HCT116 (cell line): Measurements from ENCODE around the gene MBNL2. TPM values are rescaled to one million over a fixed set of nuclear protein-coding genes. Genes with fewer than 3 reads are reported as not detected.

Source experiments
- ATAC-seq: fragments of 200-7000 bp; cut with Tn5 transposase; 2 replicates; pipeline ENCODE4 v1.9.1; 2020; ENCODE audit warnings: mild to moderate bottlenecking, moderate library complexity
- BruUV-seq: library from RNA; stranded (reverse); fragments of 400-500 nt; replicated peaks from 2 replicates; lab custom pipeline; 2021; lab: Mats Ljungman, UMichigan
- CTCF ChIA-PET: fragments of 300-600 bp; sonication (Branson Sonifier 250); formaldehyde crosslinking; loops from one replicate; lab custom pipeline; 2021; ENCODE audit warnings: antibody characterized with exemption; lab: Charles Lee
- POLR2A ChIA-PET: fragments of 300-600, 350-600 bp; sonication (Branson Sonifier 250); formaldehyde crosslinking; loops from one replicate; lab custom pipeline; 2021; ENCODE audit warnings: antibody characterized with exemption; lab: Charles Lee
- RAD21 ChIA-PET, 2 experiments: fragments of 300-600 bp; sonication (Branson Sonifier 250); formaldehyde crosslinking; loops; one replicate each; lab custom pipeline; 2023; ENCODE audit warnings: low total read pairs in 2 of 2; ENCODE audit not compliant: uncharacterized antibody in 2 of 2, unreplicated experiment in 2 of 2, low non-redundant PET in 1 of 2; lab: Charles Lee
- DNase-seq: peaks from one replicate; pipeline ENCODE4 v3.0.0-alpha.2; 2010; ENCODE audit warnings: low read depth, low spot score
- H2AFZ ChIP-seq: fragments of 200-600 bp; shearing (Covaris generic), sonication (generic); 2 replicates; pipeline ENCODE4 v1.6.1; 2017; ENCODE audit warnings: low read depth, mixed run types, mixed read lengths, antibody characterized with exemption, low read length; ENCODE audit not compliant: poor library complexity, severe bottlenecking
- H3K27ac ChIP-seq: 2 replicates; pipeline ENCODE4 v1.5.1; 2012; ENCODE audit warnings: low read depth, low read length
- H3K27me3 ChIP-seq: fragments of 200-600 bp; sonication (generic); 2 replicates; pipeline ENCODE4 v1.6.1; 2016; ENCODE audit warnings: mixed run types, low read length, mixed read lengths; ENCODE audit not compliant: insufficient read depth
- H3K36me3 ChIP-seq, 2 experiments: fragments of 200-500 bp in 1 of 2; fragments of 200-600 bp in 1 of 2; sonication (Bioruptor generic) in 1 of 2; sonication (generic) in 1 of 2; 2 replicates each; pipeline versions ENCODE4 v1.5.1 to v1.6.1; 2014 to 2016; ENCODE audit warnings: low read length in 2 of 2, inconsistent platforms in 1 of 2, mixed read lengths in 1 of 2, mixed run types in 1 of 2; ENCODE audit not compliant: insufficient read depth in 2 of 2, control insufficient read depth in 1 of 2
- H3K4me1 ChIP-seq, 2 experiments: fragments of 200-600 bp in 1 of 2; sonication (generic) in 1 of 2; 2 replicates each; pipeline versions ENCODE4 v1.5.1 to v1.6.1; 2012 to 2017; ENCODE audit warnings: low read length in 2 of 2, inconsistent platforms in 1 of 2, mild to moderate bottlenecking in 1 of 2, mixed read lengths in 1 of 2, mixed run types in 1 of 2, moderate library complexity in 1 of 2; ENCODE audit not compliant: insufficient read depth in 2 of 2, control insufficient read depth in 1 of 2
- H3K4me2 ChIP-seq: fragments of 200-600 bp; sonication (generic); 2 replicates; pipeline ENCODE4 v1.6.1; 2017; ENCODE audit warnings: mixed run types, low read length, mixed read lengths
- H3K4me3 ChIP-seq, 2 experiments: fragments of 200-600 bp in 1 of 2; sonication (generic) in 1 of 2; replicated peaks in 1 of 2; 2 replicates each; pipeline ENCODE4 v1.5.1; 2011 to 2016; ENCODE audit warnings: low read length in 2 of 2, control low read depth in 1 of 2, low read depth in 1 of 2, mild to moderate bottlenecking in 1 of 2, mixed read lengths in 1 of 2, mixed run types in 1 of 2
- H3K79me2 ChIP-seq: fragments of 200-600 bp; sonication (generic); 2 replicates; pipeline ENCODE4 v1.6.1; 2017; ENCODE audit warnings: mild to moderate bottlenecking, mixed run types, low read length, moderate library complexity, mixed read lengths; ENCODE audit not compliant: insufficient read depth
- H3K9ac ChIP-seq: fragments of 200-600 bp; sonication (generic); 2 replicates; pipeline ENCODE4 v1.6.1; 2016; ENCODE audit warnings: low read length, mixed read lengths
- H3K9me2 ChIP-seq: fragments of 200-600 bp; sonication (generic), shearing (Covaris generic); 2 replicates; pipeline ENCODE4 v1.6.1; 2017; ENCODE audit warnings: mixed run types, mild to moderate bottlenecking, moderate library complexity; ENCODE audit not compliant: insufficient read depth
- H3K9me3 ChIP-seq, 2 experiments: fragments of 200-500 bp in 1 of 2; fragments of 200-600 bp in 1 of 2; sonication (Bioruptor generic) in 1 of 2; sonication (generic) in 1 of 2; 2 replicates each; pipeline ENCODE4 v1.6.1; 2014 to 2017; ENCODE audit warnings: low read length in 2 of 2, mixed read lengths in 2 of 2, inconsistent platforms in 1 of 2, low read depth in 1 of 2, mild to moderate bottlenecking in 1 of 2, mixed run types in 1 of 2, moderate library complexity in 1 of 2; ENCODE audit not compliant: control insufficient read depth in 1 of 2, insufficient read depth in 1 of 2
- H4K20me1 ChIP-seq: fragments of 200-600 bp; sonication (generic), shearing (Covaris generic); 2 replicates; pipeline ENCODE4 v1.6.1; 2017; ENCODE audit warnings: mixed run types, mild to moderate bottlenecking, moderate library complexity; ENCODE audit not compliant: insufficient read depth
- CBX3 ChIP-seq: IDR thresholded peaks from 2 replicates; pipeline ENCODE4 v1.6.1; 2012; ENCODE audit warnings: low read depth
- EGR1 ChIP-seq: IDR thresholded peaks from 2 replicates; pipeline ENCODE4 v1.6.1; 2012; ENCODE audit warnings: low read depth
- EZH2phosphoT487 ChIP-seq: fragments of 200-600 bp; IDR thresholded peaks from 2 replicates; pipeline ENCODE4 v1.6.1; 2018; ENCODE audit warnings: antibody characterized with exemption, borderline replicate concordance
- JUND ChIP-seq: IDR thresholded peaks from 2 replicates; pipeline ENCODE4 v1.6.1; 2012
- REST ChIP-seq: IDR thresholded peaks from 2 replicates; pipeline ENCODE4 v1.6.1; 2012; ENCODE audit warnings: low read depth
- TCF7L2 ChIP-seq: IDR thresholded peaks from 2 replicates; pipeline ENCODE4 v1.7.0; 2011; ENCODE audit warnings: borderline replicate concordance, inconsistent platforms; ENCODE audit not compliant: insufficient read depth, insufficient read length; ENCODE audit errors: extremely low read depth
- YY1 ChIP-seq: IDR thresholded peaks from 2 replicates; pipeline ENCODE4 v1.6.1; 2011; ENCODE audit warnings: low read length, low read depth, moderate library complexity, mild to moderate bottlenecking; ENCODE audit not compliant: insufficient replicate concordance; ENCODE audit errors: extremely low read depth
- ZFX ChIP-seq: fragments of 450-650 bp; IDR thresholded peaks from 2 replicates; pipeline ENCODE4 v1.6.1; 2017
- ZNF274 ChIP-seq: fragments of 200-500 bp; sonication (Bioruptor generic); IDR thresholded peaks from 2 replicates; pipeline ENCODE4 v1.6.1; 2014; ENCODE audit warnings: mild to moderate bottlenecking, low read depth, low read length, inconsistent platforms
- intact Hi-C: fragments of 100-400 bp; cut with micrococcal nuclease; formaldehyde crosslinking; loops from 2 replicates; pipeline ENCODE4 v1.10.0; 2022
- total RNA-seq: library from RNA; stranded (reverse); gene quantifications from one replicate; pipeline ENCODE4 v1.2.1, GENCODE V29; 2021; ENCODE audit not compliant: unreplicated experiment
- TF ChIP-seq, protein P1 (sequence below): IDR thresholded peaks from 2 replicates; pipeline ENCODE4 v1.6.1; 2012
- TF ChIP-seq, protein P2 (sequence below): IDR thresholded peaks from 2 replicates; pipeline ENCODE4 v1.6.1; 2011; ENCODE audit warnings: mild to moderate bottlenecking, low read length, moderate library complexity; ENCODE audit not compliant: insufficient replicate concordance; ENCODE audit errors: extremely low read depth

Gene MBNL2
- total RNA-seq, 1 experiment from 2014 or later = 73.9 TPM

GRCh38 chr13:97231829-97232196 is 9.7 kb downstream of the MBNL2 start:
- H3K4me2 ChIP-seq = no peak overlapping the region
- no peak for ATAC-seq
- no peak overlapping the region for H2AFZ ChIP-seq
- H4K20me1 ChIP-seq = no peaks in the 10 kb centered on the region
- TF ChIP-seq EZH2phosphoT487 = no peak
- TF ChIP-seq, protein P1, sequence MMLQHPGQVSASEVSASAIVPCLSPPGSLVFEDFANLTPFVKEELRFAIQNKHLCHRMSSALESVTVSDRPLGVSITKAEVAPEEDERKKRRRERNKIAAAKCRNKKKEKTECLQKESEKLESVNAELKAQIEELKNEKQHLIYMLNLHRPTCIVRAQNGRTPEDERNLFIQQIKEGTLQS = no peak
- TF ChIP-seq, protein P2, sequence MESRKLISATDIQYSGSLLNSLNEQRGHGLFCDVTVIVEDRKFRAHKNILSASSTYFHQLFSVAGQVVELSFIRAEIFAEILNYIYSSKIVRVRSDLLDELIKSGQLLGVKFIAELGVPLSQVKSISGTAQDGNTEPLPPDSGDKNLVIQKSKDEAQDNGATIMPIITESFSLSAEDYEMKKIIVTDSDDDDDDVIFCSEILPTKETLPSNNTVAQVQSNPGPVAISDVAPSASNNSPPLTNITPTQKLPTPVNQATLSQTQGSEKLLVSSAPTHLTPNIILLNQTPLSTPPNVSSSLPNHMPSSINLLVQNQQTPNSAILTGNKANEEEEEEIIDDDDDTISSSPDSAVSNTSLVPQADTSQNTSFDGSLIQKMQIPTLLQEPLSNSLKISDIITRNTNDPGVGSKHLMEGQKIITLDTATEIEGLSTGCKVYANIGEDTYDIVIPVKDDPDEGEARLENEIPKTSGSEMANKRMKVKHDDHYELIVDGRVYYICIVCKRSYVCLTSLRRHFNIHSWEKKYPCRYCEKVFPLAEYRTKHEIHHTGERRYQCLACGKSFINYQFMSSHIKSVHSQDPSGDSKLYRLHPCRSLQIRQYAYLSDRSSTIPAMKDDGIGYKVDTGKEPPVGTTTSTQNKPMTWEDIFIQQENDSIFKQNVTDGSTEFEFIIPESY = no peak
- no peak for TF ChIP-seq ZNF274
- TF ChIP-seq YY1 = no peak
- no peak for TF ChIP-seq TCF7L2
- no peak for TF ChIP-seq REST
- no peak for TF ChIP-seq CBX3
- no peak for TF ChIP-seq EGR1
- TF ChIP-seq JUND = no peak
- TF ChIP-seq ZFX = no peak
- H3K9me3 ChIP-seq = no peaks in the 10 kb centered on the region
- peaks cover 0 to 19% of the 10 kb centered on the region in 2 experiments; a peak in 1 of 4 replicates for H3K4me1 ChIP-seq
- no peak overlapping the region for H3K27ac ChIP-seq
- ChIA-PET CTCF (interaction anchor here (1.3 kb wide), 1 partner anchor 19 kb away, joined by 4 read pairs; no protein-coding TSS in a partner anchor), RAD21 (interaction anchor here in 1 of 2 experiments (0.7 kb wide), 1 partner anchor 8 kb away, joined by 4 read pairs; no protein-coding TSS in a partner anchor), POLR2A (interaction anchor here (1.1 kb wide), 1 partner anchor 9 kb away, joined by 5 read pairs; the partner anchor contains the start of gene MBNL2)
- no peaks in the 10 kb centered on the region for H3K9me2 ChIP-seq
- H3K36me3 ChIP-seq = no peaks in the 10 kb centered on the region
- no peak overlapping the region for H3K4me3 ChIP-seq
- BruUV-seq = no TSS peak
- H3K79me2 ChIP-seq = peaks cover 79% of the 10 kb centered on the region
- intact Hi-C loops = no loop called here
- DNase-seq = no peak
- H3K27me3 ChIP-seq = no peaks in the 10 kb centered on the region
- H3K9ac ChIP-seq = no peak overlapping the region
